Nephron (organoid): ENCODE data around the gene ARID3C.

Experiments used
- H3K27ac Mint-ChIP-seq, 3 experiments: 2 replicates each; pipeline ENCODE4 v1.8.0; 2020; ENCODE audit warnings: mixed read lengths in 3 of 3, mild to moderate bottlenecking in 2 of 3, moderate library complexity in 1 of 3
- H3K27me3 Mint-ChIP-seq: 2 replicates; pipeline ENCODE4 v1.8.0; 2021; ENCODE audit warnings: low read depth, mild to moderate bottlenecking, moderate library complexity, mixed read lengths
- H3K36me3 Mint-ChIP-seq: 2 replicates; pipeline ENCODE4 v1.8.0; 2020; ENCODE audit warnings: low read depth, mixed read lengths
- H3K4me1 Mint-ChIP-seq: 2 replicates; pipeline ENCODE4 v1.8.0; 2020; ENCODE audit warnings: mixed read lengths
- H3K4me3 Mint-ChIP-seq, 3 experiments: 2 replicates each; pipeline ENCODE4 v1.8.0; 2020; ENCODE audit warnings: mild to moderate bottlenecking in 3 of 3, mixed read lengths in 3 of 3, moderate library complexity in 2 of 3
- H3K9me3 Mint-ChIP-seq: 2 replicates; pipeline ENCODE4 v1.8.0; 2020; ENCODE audit warnings: mixed read lengths
- TF ChIP-seq, protein P1 (sequence below), 3 experiments: fragments of 200-600 bp; sonication (generic); IDR thresholded peaks; one replicate each; pipeline ENCODE4 v1.5.0; 2021; ENCODE audit warnings: antibody characterized with exemption in 3 of 3; ENCODE audit not compliant: unreplicated experiment in 3 of 3

Gene ARID3C

DNA sequence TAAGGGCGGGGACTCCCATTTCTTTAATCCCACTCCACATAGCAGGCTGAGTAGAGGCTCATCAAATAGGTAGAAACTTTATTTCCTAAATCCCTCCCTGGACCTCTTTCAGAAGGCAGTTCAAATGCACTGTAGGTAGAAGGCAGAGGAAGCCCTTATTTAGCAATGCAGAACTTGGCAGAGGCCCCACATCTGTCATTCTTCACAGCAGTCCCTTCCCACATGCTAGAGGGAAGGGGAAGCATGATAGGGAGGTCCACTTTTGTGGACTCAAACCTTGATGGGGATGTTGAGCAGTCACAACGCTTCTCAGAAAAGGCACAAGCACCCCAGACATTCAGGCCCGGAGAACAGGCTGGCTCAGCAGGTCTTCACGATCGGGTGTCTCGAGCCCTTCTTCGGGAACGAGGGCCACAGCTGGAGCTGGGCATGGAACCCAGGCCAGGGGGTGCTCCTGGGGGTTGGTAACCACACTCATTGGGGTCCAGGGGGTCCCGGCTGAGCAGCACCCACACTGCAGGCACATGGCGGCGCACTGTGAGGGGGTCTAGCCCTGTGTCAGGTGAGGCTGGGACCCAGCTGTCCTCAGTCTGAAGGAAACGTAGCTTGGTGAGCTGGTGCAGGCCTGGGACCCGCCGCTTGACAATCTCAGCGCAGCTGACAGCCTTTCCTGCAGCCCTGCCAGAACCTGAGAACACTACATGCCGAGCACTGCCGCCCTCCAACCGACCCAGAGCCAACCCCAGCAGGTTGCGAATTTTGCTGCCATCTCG is 18.2 kb downstream of the ARID3C start:
- Mint-ChIP-seq H3K36me3 (peaks cover 7% of the 10 kb centered on the region), H3K4me1 (peaks cover 21% of the 10 kb centered on the region), H3K27ac (peak overlapping the region; percentile 32 to 58 (median 57)), H3K9me3 (no peaks in the 10 kb centered on the region), H3K4me3 (peak overlapping the region; percentile 84 to 91 (median 90)), H3K27me3 (no peaks in the 10 kb centered on the region)
- TF ChIP-seq, protein P1, sequence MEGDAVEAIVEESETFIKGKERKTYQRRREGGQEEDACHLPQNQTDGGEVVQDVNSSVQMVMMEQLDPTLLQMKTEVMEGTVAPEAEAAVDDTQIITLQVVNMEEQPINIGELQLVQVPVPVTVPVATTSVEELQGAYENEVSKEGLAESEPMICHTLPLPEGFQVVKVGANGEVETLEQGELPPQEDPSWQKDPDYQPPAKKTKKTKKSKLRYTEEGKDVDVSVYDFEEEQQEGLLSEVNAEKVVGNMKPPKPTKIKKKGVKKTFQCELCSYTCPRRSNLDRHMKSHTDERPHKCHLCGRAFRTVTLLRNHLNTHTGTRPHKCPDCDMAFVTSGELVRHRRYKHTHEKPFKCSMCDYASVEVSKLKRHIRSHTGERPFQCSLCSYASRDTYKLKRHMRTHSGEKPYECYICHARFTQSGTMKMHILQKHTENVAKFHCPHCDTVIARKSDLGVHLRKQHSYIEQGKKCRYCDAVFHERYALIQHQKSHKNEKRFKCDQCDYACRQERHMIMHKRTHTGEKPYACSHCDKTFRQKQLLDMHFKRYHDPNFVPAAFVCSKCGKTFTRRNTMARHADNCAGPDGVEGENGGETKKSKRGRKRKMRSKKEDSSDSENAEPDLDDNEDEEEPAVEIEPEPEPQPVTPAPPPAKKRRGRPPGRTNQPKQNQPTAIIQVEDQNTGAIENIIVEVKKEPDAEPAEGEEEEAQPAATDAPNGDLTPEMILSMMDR (IDR thresholded peaks at IDR 0.05; ENCODE audit: unreplicated experiment in 3 of 3): no peak

DNA sequence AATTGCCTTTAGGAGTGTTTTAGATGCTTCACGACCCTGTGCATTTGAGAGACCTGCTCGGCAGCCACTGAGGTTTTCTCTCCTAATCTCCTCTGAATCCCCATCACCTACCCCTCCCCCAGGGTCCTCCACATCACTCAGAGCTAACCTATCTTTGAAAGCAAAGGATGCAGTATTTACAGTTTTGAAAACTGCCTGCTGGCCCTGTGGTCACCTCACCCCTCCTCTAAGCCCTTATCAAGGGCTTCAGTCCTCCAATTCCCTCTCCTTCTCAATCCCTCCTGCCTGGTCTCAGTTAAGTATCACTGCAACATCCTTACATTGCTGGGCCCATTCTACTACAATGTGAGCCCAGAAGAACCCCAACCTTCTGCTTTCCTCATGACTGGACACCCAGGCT is 21.5 kb downstream of the ARID3C start:
- no peaks in the 10 kb centered on the region for H3K9me3 Mint-ChIP-seq
- H3K27me3 Mint-ChIP-seq: peaks cover 5% of the 10 kb centered on the region
- H3K4me1 Mint-ChIP-seq: peaks cover 15% of the 10 kb centered on the region
- no peaks in the 10 kb centered on the region for H3K36me3 Mint-ChIP-seq
- TF ChIP-seq, protein P1 (IDR thresholded peaks at IDR 0.05; ENCODE audit: unreplicated experiment in 3 of 3): no peak
- H3K27ac Mint-ChIP-seq: no peak overlapping the region
- H3K4me3 Mint-ChIP-seq: no peak overlapping the region

DNA sequence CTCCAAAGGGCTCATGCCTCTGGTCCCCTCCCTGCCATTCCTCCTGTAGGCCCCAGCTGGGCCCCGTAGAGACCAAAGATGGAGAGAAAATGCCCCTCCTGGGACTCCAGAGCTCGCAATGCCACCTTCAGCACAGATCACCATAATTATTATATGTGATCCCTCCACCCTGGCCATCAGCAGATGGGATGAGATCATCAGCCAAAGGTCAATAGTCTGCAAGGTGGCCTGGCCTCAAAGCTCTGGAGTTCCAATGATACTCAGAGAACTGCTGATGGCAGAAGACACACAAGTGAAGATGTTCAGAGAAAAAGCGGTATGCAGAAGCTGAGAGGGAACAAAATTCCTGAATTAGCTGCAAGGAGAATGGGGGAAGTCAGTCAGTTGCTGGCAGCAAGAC is 22.0 kb downstream of the ARID3C start:
- H3K4me3 Mint-ChIP-seq: no peak overlapping the region
- no peaks in the 10 kb centered on the region for H3K36me3 Mint-ChIP-seq
- no peaks in the 10 kb centered on the region for H3K9me3 Mint-ChIP-seq
- TF ChIP-seq, protein P1 (IDR thresholded peaks at IDR 0.05; ENCODE audit: unreplicated experiment in 3 of 3): no peak
- H3K27me3 Mint-ChIP-seq: peaks cover 5% of the 10 kb centered on the region
- no peak overlapping the region for H3K27ac Mint-ChIP-seq
- H3K4me1 Mint-ChIP-seq: peaks cover 15% of the 10 kb centered on the region

DNA sequence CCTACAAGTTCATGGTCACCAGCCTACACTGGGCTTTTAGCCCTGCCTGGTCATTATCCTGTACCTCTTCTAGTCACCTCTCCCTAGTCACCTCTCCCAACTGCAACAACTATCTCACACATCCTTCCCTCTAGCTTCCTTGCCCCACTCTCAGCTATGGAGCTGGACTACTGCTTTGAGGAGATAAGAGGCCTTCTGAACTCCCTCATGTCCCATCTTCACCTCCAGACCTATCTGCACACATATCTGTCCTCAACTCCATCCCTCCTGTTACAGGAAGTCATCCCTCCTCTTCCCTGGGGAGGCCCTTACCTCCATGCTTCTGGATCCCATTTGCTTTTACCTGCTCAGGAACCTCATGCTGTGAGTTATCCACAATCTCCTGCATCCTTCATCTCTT is 22.7 kb downstream of the ARID3C start:
- Mint-ChIP-seq H3K27me3 (peaks cover 9% of the 10 kb centered on the region), H3K27ac (no peak overlapping the region), H3K4me1 (peaks cover 16% of the 10 kb centered on the region), H3K36me3 (no peaks in the 10 kb centered on the region), H3K4me3 (no peak overlapping the region), H3K9me3 (no peaks in the 10 kb centered on the region)
- TF ChIP-seq, protein P1 (IDR thresholded peaks at IDR 0.05; ENCODE audit: unreplicated experiment in 3 of 3): no peak

DNA sequence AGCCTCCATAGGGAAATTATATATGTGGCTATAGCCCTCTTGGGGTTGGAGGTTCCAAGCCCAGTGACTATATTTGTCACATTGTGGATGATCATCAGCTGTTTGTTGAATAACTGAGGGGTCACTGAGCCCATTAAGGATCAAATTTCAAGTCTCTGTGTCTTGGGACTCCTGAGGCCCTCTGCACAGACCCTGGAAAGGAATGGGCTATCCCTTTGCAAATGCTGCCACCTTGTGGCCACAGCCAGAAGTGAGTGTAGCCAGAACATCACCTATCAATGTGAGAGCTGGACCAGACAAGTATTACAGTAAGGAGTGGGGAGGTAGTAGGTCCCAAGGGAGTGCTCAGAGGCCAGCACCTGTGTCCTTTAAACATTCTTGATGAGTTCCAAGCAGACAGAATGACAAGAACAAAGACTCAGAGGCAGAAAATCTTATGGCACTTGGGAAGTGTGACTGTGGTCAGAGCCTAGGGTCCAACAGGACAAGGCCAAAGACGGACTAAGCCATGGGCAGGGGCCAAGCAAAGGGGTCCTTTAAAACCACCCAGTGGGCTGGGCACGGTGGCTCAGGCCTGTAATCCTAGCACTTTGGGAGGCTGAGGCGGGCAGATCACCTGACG is 25.1 kb downstream of the ARID3C start:
- H3K27me3 Mint-ChIP-seq: peaks cover 15% of the 10 kb centered on the region

More for the DNA sequence above, 25.1 kb downstream of the ARID3C start:
- H3K36me3 Mint-ChIP-seq: no peaks in the 10 kb centered on the region
- H3K27ac Mint-ChIP-seq: peak overlapping the region in 1 of 3 experiments; percentile 12
- H3K4me3 Mint-ChIP-seq: peak overlapping the region in 1 of 3 experiments; percentile 2
- peaks cover 12% of the 10 kb centered on the region for H3K4me1 Mint-ChIP-seq
- TF ChIP-seq, protein P1 (IDR thresholded peaks at IDR 0.05; ENCODE audit: unreplicated experiment in 3 of 3): peak; percentile 90 to 92 (median 91)
- H3K9me3 Mint-ChIP-seq: no peaks in the 10 kb centered on the region
